IPS-15b (cell line): ENCODE measurements around the gene GSAP.

ENCODE experiments used
- H3K27me3 ChIP-seq: one replicate; pipeline ENCODE4 v1.6.1; 2013; ENCODE audit warnings: low read length; ENCODE audit not compliant: control insufficient read depth, insufficient read depth
- H3K36me3 ChIP-seq: one replicate; pipeline ENCODE4 v1.6.1; 2013; ENCODE audit warnings: low read length; ENCODE audit not compliant: control insufficient read depth, insufficient read depth
- H3K4me1 ChIP-seq: one replicate; pipeline ENCODE4 v1.6.1; 2013; ENCODE audit warnings: mild to moderate bottlenecking, low read length; ENCODE audit not compliant: control insufficient read depth, insufficient read depth
- H3K4me3 ChIP-seq: one replicate; pipeline ENCODE4 v1.5.1; 2013; ENCODE audit warnings: low read depth, low read length
- H3K9ac ChIP-seq: one replicate; pipeline ENCODE4 v1.6.1; 2013; ENCODE audit warnings: low read depth, mild to moderate bottlenecking, low read length
- H3K9me3 ChIP-seq: one replicate; pipeline ENCODE4 v1.6.1; 2013; ENCODE audit warnings: mild to moderate bottlenecking, low read length; ENCODE audit not compliant: control insufficient read depth, insufficient read depth

Gene GSAP

GRCh38 chr7:77403957-77404356 lies 12.2 kb downstream of the GSAP start:
- no peaks in the 10 kb centered on the region for H3K36me3 ChIP-seq
- H3K27me3 ChIP-seq = no peaks in the 10 kb centered on the region
- H3K4me1 ChIP-seq = no peaks in the 10 kb centered on the region
- H3K9me3 ChIP-seq = no peaks in the 10 kb centered on the region
- no peak overlapping the region for H3K4me3 ChIP-seq
- no peak overlapping the region for H3K9ac ChIP-seq

GRCh38 chr7:77402818-77403217 lies 13.3 kb downstream of the GSAP start:
- Histone ChIP-seq H3K27me3 (no peaks in the 10 kb centered on the region), H3K4me1 (no peaks in the 10 kb centered on the region), H3K9me3 (no peaks in the 10 kb centered on the region), H3K4me3 (no peak overlapping the region), H3K9ac (no peak overlapping the region), H3K36me3 (no peaks in the 10 kb centered on the region)

DNA sequence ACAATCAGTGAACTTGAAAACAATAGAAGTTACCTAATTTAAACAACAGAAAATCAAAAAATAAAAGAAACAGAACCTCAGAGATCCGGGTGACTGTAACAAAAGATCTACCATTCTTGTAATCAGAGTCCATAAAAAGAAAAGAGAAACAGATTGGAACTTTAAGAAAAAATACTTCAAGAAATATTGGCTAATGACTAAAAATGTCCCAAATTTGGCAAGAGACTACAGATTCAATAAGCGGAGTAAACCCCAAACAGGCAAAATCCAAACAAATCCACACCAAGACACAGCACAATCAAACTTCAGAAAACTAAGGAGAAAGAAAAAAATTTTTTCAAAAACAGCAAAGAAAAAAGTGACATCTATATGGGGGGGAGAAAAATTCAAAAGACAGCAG lies 15.1 kb downstream of the GSAP start:
- no peaks in the 10 kb centered on the region for H3K9me3 ChIP-seq
- H3K9ac ChIP-seq = no peak overlapping the region
- H3K36me3 ChIP-seq = no peaks in the 10 kb centered on the region
- H3K4me3 ChIP-seq = no peak overlapping the region
- H3K4me1 ChIP-seq = no peaks in the 10 kb centered on the region
- H3K27me3 ChIP-seq = no peaks in the 10 kb centered on the region

DNA sequence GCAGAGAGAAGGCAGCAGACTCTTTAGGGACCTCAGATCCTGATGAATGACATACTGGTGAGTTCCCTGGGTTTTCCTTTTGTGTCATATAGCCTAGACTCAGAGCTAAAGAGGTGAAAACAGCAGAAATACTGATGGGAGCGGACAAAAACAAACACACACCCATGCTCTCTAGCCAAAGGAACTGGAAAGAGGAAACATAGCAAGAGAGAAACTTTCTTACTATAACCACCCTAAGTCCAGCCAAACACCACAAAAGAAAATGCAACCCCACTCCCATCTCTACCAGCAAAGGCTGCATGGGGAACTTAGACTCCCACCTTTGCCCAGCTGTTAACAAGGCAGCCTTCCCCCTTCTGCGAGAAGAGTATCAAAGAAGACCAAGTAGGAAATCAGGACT lies 16.3 kb downstream of the GSAP start:
- no peak overlapping the region for H3K9ac ChIP-seq
- H3K4me1 ChIP-seq = no peaks in the 10 kb centered on the region
- H3K9me3 ChIP-seq = no peaks in the 10 kb centered on the region

DNA sequence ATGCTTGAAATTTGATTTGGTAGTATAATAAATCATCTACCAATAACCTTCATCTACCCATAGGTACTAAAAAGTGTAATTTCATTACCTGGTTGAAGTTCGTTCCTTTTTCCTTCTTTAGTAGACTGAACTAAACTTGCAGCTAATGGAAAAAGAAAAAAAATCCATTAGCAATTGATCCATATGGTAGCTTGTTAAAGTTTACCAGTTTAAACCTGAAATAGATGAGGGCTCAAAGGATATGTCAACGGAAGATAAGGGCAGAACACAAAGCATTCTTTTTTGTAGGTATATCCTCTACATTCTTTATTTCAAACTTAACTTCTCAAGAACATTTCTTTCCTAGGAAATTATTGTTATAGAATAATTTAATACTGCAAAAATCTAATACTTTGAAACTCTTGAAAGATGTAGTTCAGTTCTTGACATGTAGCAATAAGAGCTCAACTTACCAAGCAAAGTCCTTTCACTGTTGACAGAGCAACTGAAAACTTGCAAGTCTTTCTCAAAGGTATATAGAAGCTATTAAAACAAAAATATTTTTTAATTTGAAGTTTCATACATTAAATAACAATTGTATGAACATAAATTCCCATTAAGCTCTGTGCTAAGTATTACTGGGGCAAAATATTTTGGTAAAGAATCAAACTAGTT lies 19.1 kb downstream of the GSAP start:
- H3K9me3 ChIP-seq = no peaks in the 10 kb centered on the region

More for the DNA sequence above, 16.3 kb downstream of the GSAP start:
- Histone ChIP-seq H3K36me3 (no peaks in the 10 kb centered on the region), H3K27me3 (no peaks in the 10 kb centered on the region), H3K4me3 (no peak overlapping the region)

GRCh38 chr7:77395626-77396025 lies 20.5 kb downstream of the GSAP start:
- Histone ChIP-seq H3K4me1 (no peaks in the 10 kb centered on the region), H3K27me3 (no peaks in the 10 kb centered on the region), H3K36me3 (no peaks in the 10 kb centered on the region), H3K9me3 (no peaks in the 10 kb centered on the region), H3K9ac (no peak overlapping the region), H3K4me3 (no peak overlapping the region)

More for the DNA sequence above, 19.1 kb downstream of the GSAP start:
- Histone ChIP-seq H3K9ac (no peak overlapping the region), H3K27me3 (no peaks in the 10 kb centered on the region), H3K36me3 (no peaks in the 10 kb centered on the region), H3K4me3 (no peak overlapping the region), H3K4me1 (no peaks in the 10 kb centered on the region)

GRCh38 chr7:77393954-77394353 lies 22.2 kb downstream of the GSAP start:
- no peaks in the 10 kb centered on the region for H3K36me3 ChIP-seq
- no peaks in the 10 kb centered on the region for H3K4me1 ChIP-seq
- H3K9ac ChIP-seq = no peak overlapping the region
- no peaks in the 10 kb centered on the region for H3K9me3 ChIP-seq
- no peak overlapping the region for H3K4me3 ChIP-seq
- H3K27me3 ChIP-seq = no peaks in the 10 kb centered on the region

DNA sequence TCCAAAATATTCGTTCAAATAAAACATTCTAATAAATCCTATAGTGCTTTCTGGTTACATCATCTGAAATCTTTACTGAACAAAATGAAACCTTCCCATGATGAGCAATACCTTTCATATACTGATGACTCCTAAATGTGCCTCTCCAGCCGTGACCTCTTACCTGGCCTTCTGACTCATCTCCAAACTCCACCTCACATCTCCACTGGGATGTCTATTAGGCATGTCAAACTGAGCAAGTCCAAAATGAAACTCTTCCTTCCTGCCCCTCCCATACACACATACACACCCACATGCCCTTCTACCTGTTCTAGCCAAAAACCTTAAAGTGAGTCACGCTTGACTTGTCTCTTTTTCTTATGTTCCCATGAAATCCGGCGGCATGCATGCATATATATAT lies 22.9 kb downstream of the GSAP start:
- H3K9ac ChIP-seq = no peak overlapping the region
- no peaks in the 10 kb centered on the region for H3K36me3 ChIP-seq
- no peak overlapping the region for H3K4me3 ChIP-seq
- no peaks in the 10 kb centered on the region for H3K4me1 ChIP-seq
- H3K9me3 ChIP-seq = no peaks in the 10 kb centered on the region
- no peaks in the 10 kb centered on the region for H3K27me3 ChIP-seq

- Histone ChIP-seq H3K4me1 (peaks cover 7% of the 10 kb centered on the region), H3K4me3 (no peak overlapping the region), H3K9me3 (no peaks in the 10 kb centered on the region), H3K27me3 (no peaks in the 10 kb centered on the region), H3K9ac (no peak overlapping the region), H3K36me3 (no peaks in the 10 kb centered on the region)
Measured at GRCh38 chr7:77391230-77391629, 24.9 kb downstream of the GSAP start.

GRCh38 chr7:77388055-77388641 lies 28.0 kb downstream of the GSAP start:
- no peaks in the 10 kb centered on the region for H3K9me3 ChIP-seq
- no peak overlapping the region for H3K9ac ChIP-seq
- H3K36me3 ChIP-seq = no peaks in the 10 kb centered on the region
- no peaks in the 10 kb centered on the region for H3K27me3 ChIP-seq
- H3K4me3 ChIP-seq = no peak overlapping the region
- H3K4me1 ChIP-seq = peaks cover 7% of the 10 kb centered on the region

DNA sequence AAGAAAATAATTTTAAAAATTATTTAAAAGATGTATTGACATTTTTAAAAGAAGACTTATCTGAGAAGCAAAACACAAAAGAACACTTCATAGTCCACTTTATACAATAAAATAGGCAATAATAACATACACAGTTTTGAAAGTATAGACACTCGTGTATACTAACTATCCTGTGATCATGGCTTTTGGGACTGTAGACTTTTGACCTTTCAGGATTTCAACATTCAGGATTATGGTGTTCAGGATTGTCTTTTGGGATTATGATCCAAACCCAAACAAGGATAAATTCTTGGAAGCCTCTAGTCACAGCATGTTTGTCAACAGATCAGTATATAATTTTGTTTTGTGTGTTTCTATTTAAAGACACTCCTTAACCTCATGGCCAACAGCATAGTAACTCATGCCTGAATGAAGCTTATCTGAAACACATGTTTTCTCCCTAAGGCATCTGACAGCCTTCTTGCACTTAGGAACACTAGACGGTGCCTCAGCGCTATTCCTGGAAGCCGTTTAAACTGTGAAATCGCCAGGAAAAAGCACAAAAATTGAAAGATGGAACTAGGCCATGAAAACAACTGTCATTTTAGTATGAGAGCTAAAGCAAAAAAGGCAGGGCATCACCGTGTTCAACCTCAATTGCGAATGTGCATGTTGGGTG lies 29.9 kb downstream of the GSAP start:
- Histone ChIP-seq H3K36me3 (no peaks in the 10 kb centered on the region), H3K9ac (no peak overlapping the region), H3K4me3 (no peak overlapping the region), H3K27me3 (no peaks in the 10 kb centered on the region), H3K4me1 (peaks cover 7% of the 10 kb centered on the region), H3K9me3 (no peaks in the 10 kb centered on the region)

DNA sequence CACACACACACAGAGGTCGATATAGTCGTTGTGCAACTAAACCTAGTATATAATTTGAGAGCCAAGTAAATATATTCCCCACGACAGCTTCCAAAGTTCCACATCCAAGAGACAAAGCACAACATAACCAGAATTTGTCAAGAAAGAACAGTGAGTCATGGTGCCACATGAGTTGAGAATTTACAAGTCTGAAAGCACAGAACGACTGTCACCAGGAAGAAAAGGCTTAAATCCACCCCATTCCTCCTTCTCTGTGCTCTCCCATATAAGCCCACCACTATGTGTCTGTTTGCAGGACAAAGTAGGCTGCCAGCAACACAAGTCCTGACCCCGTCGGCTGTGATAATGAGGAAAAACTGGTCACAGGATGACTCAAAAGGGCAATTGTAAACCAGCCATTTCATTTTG lies 32.8 kb downstream of the GSAP start:
- H3K36me3 ChIP-seq = no peaks in the 10 kb centered on the region
- H3K4me3 ChIP-seq = no peak overlapping the region
- no peaks in the 10 kb centered on the region for H3K27me3 ChIP-seq
- no peaks in the 10 kb centered on the region for H3K9me3 ChIP-seq
- H3K9ac ChIP-seq = no peak overlapping the region
- peaks cover 7% of the 10 kb centered on the region for H3K4me1 ChIP-seq
